ENCODE data around the gene EPHA3.

Gene EPHA3

DNA sequence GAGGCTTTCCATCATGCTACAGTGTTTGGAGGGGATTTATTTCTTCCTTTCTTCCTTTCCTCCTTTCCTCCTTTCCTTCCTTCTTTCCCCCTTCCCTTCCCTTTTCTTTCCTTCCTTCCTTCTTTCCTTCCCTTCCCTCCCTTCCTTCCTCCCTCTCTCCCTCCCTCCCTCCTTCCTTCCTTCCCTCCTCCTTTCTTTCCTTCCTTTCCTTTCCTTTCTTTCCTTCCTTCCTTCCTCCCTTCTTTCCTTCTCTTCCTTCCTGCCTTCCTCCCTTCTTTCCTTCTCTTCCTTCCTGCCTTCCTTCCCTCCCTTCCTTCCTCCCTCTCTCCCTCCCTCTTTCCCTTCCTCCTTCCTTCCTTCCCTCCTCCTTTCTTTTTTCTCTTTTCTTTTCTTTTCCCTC is 127.2 kb downstream of the EPHA3 start:
- DNase-seq = no peak

- DNase-seq = no peak
Observed at GRCh38 chr3:89238846-89239245, 131.4 kb downstream of the EPHA3 start.

DNA sequence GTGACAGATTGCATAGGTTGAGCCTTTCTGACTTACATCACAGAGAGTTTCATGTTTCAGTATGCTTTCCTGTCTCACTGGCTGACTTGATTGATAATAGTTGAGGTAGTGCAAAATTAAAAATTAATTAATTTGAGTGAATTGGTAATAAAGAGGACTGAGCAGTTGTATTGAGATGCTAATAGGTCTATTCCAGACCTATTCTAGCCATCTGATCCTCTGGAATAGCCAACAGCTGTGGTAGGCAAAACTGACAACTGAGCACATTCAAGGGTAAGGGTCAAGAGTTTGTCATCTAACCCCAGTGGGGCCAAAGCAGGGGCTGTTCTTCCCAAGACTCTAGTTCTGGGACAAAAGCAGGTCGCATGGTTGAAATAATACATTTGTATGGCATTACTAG is 132.4 kb downstream of the EPHA3 start:
- no peak for DNase-seq

DNA sequence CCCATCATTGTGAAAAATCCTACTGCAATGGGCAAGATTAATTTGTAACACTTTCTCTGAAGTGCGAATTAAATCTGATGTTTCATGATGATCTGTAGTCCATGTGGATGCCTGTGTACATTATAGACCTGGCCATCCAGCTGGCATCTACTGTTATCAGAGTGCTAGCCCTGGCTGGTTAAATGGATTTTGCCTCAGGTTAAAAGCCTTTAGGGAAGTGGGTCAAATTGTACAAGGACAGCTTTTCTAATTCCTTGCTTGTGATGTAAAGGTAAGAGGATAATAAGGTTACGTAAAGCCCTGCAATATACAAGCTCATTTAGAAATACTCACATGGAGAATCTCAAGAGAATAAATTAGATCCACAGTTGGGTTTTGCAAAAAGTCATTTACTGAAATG is 138.2 kb downstream of the EPHA3 start:
- DNase-seq = no peak

DNA sequence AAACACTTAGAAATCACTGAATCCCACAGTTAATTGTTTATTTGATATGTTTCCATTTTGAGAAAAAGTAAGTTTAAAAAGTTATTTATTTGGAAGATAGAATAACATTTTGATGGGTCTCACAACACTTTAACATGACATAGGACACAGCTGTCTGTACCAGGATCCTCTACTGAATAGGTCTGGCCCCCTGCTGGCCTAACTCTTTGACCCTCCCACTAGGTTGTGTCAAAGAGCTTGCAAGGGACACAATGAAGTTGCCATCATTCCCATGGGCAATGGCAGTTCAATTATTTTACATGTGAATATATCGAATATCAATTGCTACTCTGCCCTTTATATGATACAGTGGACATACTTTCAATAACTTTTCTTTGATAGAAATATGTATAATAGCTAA is 138.9 kb downstream of the EPHA3 start:
- DNase-seq = no peak

DNA sequence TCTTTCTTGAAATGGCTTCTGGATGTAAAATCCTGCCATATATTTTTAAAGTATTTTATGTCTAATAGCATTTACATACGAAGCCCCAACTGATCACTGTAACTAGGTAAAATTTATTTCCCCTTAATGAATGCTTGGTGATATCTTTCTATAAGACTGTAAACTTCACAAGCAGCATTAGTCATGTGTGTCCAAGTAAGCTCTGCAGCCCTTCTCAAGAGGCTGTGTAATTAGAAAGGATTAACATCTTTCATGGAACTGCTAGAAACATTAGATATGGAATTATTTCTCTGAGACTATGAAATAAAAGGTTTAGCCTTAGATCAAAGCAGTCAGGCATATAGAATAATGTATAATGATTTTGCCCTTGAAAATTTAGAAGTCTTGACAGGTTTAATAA is 143.3 kb downstream of the EPHA3 start:
- no peak for DNase-seq

DNA sequence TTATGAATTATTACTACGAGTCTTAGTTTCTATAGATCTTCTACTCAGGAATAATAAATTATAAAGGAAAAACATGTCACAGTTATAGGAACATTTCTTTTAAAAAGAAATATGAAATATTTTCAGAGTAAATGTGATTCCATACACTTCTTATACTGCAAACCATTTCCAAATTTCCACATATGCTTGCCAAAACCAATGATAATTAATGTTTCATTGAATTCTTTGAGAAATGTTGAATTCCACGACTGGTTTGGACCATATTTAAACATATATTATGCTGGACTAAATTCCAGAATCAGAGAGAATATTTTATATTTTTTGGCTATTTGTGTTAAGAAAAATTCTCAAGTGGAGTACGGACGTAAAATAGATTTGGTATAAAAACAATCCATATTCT is 144.6 kb downstream of the EPHA3 start:
- no peak for DNase-seq

DNA sequence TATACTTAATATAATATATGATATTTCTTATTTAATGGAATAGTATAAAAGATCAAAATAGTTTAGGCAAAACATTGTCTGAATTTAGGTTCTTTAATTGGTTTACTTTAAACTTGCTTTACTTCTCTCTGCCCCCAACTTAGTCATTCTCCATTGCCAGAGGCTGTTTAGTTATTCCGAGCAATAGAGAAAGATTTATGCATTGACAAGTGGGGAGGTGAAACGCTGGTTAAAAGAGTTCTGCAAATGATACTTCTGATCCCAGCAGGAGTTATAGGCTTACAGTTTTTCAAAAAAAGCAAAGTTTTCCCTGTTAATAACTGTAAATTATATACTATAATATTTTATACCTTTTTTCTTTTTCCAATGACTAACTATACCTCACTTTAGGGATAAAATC is 145.4 kb downstream of the EPHA3 start:
- no peak for DNase-seq

- no peak for DNase-seq
Observed at GRCh38 chr3:89256395-89256794, 149.0 kb downstream of the EPHA3 start.

- DNase-seq = no peak
Observed at GRCh38 chr3:89256882-89257281, 149.5 kb downstream of the EPHA3 start.

DNA sequence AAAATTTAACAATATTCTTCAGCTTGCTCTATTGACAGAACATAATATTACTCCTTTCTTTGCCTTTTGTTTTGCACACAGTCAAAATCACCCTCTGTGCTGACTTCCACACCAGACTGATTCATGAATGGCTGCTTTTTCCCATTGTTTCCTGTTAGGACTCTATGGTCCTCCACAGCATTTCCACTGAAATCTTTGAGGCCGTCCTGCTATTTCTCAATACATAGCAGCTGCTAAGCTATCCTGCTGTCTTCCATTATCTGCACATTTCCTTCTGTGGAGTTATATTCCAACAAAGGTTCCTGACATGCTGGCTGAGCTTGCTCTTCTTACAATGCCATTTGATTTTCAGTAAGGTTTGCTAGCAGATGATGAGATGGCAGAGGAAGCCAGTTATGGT is 153.3 kb downstream of the EPHA3 start:
- no peak for DNase-seq

GRCh38 chr3:89261673-89262072 is 154.3 kb downstream of the EPHA3 start:
- no peak for DNase-seq

DNA sequence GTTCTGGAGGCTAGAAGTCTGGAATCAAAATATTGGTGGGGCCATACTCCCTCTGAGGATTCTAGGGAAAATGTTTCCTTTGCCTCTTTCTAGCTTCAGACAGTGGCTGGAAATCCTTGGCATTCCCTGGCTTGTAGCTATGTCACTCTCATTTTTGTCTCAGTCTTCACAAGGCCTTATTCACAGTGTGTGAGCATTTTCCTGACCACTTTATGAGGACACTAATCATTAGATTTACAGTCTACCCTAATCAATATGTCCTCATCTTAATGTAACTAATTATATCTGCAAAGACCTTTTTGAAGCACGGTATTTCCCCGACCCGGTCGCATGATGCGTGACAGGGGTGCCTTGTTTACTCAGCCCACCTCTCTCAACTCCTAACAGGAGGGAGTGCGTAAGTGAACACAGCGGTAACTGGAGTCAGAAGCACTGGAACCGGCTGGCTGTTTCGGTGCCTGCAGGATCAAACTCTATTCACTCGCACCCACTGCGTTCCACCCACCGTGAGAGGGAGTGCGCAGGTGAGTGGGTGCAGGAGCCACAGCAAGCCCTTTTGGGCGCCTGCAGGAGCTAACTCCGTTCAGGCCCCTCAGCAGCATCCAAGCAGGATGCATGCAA is 155.0 kb downstream of the EPHA3 start:
- DNase-seq = no peak

- no peak for DNase-seq
Observed at GRCh38 chr3:89264037-89264560, 156.7 kb downstream of the EPHA3 start.

DNA sequence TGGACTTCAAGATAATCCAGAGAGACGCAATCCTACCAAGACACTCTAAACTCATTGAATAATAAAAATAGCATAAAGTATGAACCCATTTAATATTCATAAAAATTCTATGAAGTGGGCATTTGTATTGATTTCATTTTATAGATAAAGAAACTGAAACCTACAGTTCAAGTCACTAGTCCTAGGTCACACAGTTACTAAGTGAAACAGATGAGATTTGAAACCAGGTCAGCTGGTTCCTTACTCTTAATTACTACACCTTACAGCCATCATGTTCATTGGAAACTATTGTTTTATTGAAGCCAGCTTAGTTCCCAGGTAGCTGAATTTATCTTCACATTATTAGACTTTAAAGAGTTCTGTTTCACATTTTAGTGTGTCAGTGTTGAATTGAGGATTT is 158.7 kb downstream of the EPHA3 start:
- DNase-seq = no peak

DNA sequence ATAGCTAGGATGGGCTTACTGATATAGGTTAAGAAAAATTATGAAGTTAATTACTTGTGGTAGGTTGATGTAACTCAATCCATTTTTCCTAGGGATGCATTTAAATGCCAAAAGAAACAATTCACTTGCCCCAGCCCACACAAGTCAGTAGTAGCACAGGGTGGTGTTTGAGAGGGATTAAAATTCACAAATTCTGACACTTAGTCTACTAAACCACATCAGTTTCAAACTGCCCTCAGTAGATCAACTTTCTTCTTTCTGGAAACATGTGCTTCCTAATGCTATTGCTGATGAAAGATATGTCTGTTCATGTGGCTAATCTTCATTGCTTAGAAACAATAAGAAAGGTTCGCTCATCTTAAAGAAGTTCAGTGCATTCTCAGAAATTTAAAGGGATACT is 160.6 kb downstream of the EPHA3 start:
- no peak for DNase-seq

GRCh38 chr3:89270201-89270600 is 162.8 kb downstream of the EPHA3 start:
- DNase-seq = no peak

DNA sequence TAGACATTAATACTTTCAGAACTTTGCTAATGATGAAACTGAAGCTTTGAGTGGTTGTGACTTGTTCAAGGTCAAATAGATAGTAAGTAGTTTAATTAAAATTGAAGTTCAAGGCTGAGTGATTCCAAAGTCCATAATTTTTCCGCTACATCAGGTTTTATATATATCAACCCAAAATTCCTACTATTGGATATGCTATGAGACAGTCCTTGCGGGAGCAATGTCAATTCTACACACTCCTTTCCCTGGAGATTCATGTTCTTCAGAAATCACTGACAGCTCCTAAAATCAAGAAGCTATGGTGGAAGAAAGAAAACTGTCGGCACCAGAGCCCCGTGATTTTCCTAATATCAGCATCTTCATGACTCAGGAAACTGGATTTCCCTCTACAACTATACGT is 167.6 kb downstream of the EPHA3 start:
- no peak for DNase-seq

- no peak for DNase-seq
Observed at GRCh38 chr3:89276116-89276515, 168.7 kb downstream of the EPHA3 start.

- no peak for DNase-seq
Observed at GRCh38 chr3:89278302-89279025, 171.0 kb downstream of the EPHA3 start.

DNA sequence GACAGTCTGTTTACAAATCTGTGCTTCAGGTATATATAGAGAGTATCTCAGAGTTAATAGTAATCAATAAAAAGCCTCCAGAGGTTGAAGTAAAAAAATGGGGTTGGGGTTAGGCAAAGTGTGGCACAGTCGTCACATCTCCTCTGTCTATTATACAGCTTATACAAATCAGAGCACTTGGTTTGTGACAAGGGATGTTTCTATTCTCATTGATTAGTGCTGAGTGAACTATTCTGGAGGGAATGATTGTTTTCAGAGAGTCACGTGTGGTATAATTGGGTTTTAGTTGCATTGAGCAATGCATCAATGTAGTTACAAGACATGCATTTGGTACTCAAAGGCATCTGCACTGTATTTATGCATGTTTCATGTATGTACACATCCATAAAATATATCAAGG is 172.9 kb downstream of the EPHA3 start:
- DNase-seq = no peak

GRCh38 chr3:89280822-89281365 is 173.5 kb downstream of the EPHA3 start:
- no peak for DNase-seq

DNA sequence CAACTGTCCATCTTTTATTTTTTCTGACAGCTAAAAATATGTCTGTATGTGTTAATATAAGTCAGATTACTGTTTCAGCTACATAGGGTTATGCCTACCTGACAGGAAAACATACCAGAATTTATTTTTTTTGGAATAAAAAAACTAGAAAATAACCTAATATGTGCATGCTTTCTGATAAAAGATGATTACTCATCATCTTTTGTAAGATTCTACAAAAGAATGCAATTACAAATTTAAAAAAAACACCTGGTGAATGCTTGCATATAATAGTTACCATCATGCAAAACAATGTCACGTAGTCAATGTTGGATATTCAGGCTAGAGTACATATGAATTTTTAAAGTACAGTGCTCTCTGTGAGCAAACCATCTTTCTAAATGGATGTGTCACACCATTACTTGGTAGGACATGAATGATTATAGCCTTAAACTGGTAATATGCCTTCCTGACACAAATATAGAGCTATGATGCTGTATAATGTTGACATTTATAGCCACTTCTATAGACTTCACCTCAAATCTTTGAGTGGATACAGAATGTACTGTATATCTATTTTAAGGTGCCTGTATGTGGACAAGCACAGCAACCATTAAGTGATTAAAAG is 180.6 kb downstream of the EPHA3 start:
- DNase-seq = no peak

- DNase-seq = no peak
Observed at GRCh38 chr3:89289574-89290190, 182.3 kb downstream of the EPHA3 start.

All from CD4-positive, alpha-beta T cell treated with Interferon gamma for 1 hour (primary cell).